Measurements from ENCODE around the gene EXO5. TPM values are rescaled to one million over a fixed set of nuclear protein-coding genes. Genes with fewer than 3 reads are reported as not detected.
A peak's percentile ranks its signal among the peaks of the same experiment; 100 is the strongest.
"Not testable (repeated sequence)": the region's sequence is repeated elsewhere in the genome, so short reads cannot be mapped to it uniquely, and the experiment has no call there.

EXO5 gene, protein sequence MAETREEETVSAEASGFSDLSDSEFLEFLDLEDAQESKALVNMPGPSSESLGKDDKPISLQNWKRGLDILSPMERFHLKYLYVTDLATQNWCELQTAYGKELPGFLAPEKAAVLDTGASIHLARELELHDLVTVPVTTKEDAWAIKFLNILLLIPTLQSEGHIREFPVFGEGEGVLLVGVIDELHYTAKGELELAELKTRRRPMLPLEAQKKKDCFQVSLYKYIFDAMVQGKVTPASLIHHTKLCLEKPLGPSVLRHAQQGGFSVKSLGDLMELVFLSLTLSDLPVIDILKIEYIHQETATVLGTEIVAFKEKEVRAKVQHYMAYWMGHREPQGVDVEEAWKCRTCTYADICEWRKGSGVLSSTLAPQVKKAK
- total RNA-seq, result 5.4 and 6.0 TPM in 2 replicates

DNA sequence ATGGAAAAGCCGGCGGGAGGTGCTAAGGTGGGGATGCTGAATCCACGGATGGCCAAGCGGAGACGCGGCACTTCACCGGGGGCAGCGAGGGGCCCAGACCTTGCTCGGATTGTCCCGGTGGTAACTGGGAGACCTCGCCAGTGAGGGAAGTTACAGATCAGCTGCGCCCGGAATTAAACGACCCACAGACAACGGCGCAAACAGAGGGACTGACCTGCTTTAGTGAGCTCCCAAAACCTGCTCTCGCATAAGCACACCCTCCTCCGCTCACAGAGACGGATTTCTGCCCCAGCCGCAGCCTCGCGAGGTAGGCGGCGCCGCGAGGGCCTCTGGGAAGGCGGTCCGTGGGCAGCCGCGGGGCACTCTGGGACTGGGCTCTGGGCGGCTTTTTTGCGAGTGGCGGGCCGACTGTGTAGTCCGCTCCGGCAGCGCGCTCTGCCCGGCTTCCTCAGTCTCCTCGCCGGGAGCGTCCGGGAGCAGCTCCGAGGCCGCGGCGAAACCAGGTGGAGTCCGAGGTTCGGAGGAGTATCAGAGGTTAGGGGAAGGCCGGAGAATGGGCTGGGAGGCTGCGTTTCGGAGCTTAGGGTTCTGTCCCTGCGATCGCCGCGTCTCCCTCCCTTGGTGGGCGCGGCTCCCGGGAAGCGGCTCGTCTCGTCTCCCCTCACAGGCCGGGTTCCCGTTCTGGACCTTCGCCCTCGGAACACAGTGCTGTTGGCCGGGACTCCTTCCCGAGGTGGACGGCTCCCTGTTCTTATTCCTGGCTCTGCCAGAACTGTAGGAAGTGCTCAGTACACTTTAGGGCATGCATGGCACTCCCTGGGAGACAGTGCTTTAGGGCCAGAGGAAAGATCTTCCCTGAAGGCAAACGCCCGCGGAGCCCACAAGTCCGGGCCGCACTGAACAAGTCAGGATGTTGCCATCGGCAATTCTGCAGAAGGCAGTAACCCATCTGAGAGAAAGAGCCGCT lies at the start of gene EXO5:
Gene EXO5, plus strand, starts transcription at position 393 of the 967 bp plus-strand sequence. CDS start 5,778 bp downstream, outside the sequence.
- DNase-seq (ENCODE audit: low read depth in 2 of 2), result peak; percentile 82 to 84

DNA sequence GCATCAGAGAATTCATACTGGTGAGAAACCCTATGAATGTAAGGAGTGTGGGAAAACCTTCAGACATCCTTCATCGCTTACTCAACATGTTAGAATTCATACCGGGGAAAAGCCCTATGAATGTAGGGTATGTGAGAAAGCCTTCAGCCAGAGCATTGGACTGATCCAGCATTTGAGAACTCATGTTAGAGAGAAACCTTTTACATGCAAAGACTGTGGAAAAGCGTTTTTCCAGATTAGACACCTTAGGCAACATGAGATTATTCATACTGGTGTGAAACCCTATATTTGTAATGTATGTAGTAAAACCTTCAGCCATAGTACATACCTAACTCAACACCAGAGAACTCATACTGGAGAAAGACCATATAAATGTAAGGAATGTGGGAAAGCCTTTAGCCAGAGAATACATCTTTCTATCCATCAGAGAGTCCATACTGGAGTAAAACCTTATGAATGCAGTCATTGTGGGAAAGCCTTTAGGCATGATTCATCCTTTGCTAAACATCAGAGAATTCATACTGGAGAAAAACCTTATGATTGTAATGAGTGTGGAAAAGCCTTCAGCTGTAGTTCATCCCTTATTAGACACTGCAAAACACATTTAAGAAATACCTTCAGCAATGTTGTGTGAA lies 45.5 kb upstream of the EXO5 start:
- no peak for DNase-seq (ENCODE audit: low read depth in 2 of 2)

DNA sequence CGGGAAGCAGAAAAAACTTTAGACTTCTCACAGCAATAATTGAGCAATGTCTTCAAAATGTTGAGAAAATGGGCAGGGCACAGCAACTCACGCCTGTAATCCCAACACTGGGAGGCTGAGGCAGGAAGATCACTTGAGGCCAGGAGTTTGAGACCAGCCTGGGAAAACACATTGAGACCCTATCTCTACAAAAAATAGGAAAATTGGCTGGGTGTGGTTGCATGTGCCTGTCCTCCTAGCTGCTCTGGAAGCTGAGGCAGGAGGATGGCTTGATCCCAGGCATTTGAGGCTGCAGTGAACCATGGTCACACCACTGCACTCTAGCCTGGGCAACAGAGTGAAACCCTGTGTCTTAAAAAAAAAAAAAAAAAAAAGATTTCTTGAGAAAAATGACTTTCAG lies 39.2 kb upstream of the EXO5 start:
- DNase-seq (ENCODE audit: low read depth in 2 of 2), result no peak

DNA sequence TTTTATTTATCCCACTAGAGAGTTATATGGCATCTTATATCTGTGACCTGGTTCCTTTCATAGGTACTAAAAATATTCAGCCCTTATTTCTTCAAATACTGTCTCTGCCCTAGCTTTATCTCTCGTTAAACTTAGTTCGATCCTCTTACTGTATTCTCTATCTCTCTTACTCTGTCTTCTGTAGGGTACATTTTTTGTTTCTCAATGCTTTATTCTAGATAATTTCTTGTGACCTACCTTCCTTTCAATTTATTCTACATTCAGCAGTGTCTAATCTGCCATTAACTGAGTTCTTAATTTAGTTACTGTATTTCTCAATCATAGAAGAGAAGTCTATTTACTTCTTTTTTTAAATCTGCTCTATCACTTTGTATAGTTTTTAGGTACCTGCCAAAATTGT lies 33.3 kb upstream of the EXO5 start:
- no peak for DNase-seq (ENCODE audit: low read depth in 2 of 2)

DNA sequence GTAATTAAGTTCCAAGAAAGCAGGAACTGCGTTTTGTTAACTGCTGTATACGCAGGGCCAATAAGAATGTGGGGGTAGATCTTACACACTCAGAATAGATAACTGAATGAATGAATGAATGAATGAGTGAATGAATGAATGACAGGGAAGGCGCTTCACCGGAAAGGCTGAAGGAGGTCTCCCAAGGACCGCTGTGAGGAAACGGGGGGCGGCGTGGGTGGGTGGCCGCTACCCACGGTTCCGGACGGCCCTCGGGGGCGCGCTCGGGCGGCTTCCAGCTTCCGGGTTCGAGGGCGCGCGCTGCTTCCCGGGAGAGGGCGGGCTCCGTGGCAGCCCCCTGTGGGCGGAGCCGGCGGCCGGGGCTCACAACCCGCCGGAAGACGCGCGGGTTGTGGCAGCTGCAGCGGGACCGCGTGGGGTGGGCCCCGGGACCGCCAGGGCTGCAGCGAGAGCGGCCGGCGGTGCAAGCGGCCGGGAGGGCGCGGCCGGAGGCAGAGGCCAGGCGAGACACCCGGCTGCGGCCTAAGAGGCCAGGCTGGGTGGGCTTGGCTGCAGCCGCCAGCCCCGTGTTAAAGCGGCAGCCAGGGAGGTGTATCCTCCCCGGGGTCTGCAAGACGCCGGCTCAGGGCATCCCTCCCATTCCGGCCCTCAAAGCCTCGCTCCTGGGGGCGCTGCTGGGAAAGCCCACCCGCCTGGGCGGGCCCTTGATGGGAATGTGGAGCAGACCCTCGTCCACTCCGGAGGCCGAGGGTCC lies 31.5 kb upstream of the EXO5 start, which contains the start of gene ZFP69:
Gene ZFP69, plus strand, starts transcription at position 367 of the 754 bp plus-strand sequence. CDS start 2,072 bp downstream, outside the sequence.
- DNase-seq (ENCODE audit: low read depth in 2 of 2), result peak; percentile 46 to 65

DNA sequence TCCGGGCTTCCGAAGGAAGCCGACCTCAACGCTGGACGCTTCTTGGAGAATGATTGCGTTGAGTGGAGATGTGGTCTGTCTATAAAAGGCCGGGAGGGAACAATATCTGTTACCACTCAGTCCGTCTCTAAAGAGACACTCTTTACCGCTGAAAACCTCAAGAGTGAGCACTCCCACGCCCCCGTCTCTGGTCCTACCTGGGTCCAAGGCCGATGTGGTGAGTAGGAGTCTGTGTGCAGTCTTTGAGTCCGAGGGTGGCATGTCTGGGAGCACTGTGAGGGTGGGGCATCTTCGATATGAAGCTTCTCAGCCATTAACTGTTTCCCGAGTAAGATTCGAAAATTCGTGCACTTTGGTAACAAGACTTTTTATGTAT lies 30.9 kb upstream of the EXO5 start:
- DNase-seq (ENCODE audit: low read depth in 2 of 2), result peak in 1 of 2 donors; percentile 7

DNA sequence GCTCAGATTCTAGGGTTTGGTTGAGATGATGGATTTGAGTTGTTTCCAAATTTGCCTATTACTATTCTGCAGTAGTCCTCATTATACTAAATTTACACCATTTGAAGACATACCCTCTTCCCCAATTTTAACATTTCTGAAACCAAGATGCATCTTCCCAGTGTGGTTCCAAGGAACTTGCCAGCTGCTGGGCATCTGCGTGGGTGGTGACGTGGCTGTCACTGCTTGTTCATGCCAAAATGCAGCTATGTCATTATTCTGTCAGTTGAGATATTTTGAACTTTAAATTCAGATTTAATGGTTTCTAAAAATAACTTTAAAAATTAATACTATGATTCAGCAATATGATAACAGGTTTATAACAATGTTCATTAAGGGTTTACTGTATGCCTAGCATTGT lies 30.3 kb upstream of the EXO5 start:
- no peak for DNase-seq (ENCODE audit: low read depth in 2 of 2)

DNA sequence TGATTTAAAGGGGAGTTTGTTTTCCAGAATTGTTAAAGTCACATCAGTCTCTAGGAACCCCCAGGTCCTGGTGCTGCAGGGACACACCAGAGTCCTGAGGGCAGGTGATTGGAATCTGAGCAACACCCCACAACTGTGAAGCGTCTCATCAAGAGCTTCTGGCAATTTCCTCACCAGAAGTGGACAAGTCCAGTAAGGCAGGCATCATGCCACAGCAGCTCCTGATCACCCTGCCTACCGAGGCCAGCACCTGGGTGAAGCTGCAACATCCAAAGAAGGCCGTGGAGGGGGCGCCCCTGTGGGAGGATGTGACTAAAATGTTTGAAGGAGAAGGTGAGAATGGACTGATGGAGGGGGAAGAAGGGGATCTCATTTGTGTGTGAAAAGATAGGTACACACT lies 29.4 kb upstream of the EXO5 start:
- no peak for DNase-seq (ENCODE audit: low read depth in 2 of 2)

DNA sequence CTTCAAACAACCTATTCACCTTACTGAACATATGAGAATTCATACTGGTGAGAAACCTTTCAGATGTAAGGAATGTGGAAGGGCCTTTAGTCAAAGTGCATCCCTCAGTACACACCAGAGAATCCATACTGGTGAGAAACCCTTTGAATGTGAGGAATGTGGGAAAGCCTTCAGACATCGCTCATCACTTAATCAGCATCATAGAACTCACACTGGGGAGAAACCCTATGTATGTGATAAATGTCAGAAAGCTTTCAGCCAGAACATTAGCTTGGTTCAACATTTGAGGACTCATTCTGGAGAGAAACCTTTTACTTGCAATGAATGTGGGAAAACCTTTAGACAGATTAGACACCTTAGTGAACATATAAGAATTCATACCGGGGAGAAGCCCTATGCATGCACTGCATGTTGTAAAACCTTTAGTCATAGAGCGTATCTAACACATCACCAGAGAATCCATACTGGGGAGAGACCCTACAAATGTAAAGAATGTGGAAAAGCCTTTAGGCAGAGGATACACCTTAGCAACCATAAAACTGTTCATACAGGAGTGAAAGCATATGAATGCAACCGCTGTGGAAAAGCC lies 13.2 kb upstream of the EXO5 start:
- DNase-seq (ENCODE audit: low read depth in 2 of 2), result no peak

DNA sequence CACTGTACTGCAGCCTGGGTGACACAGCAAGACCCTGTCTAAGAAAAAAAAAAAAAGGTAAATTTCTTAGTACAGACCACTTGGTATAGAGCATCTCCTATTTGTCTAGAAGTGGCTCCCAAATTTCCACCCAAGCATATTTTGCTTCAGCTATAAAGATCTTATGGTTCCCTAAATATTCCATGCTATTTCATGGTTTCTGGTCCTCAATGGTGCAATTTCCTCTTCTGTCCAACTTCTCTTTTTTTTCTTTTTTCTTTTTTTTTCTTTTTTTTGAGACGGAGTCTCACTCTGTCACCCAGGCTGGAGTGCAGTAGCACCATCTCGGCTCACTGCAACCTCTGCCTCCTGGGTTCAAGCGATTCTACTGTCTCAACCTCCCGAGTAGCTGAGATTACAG lies 5.9 kb upstream of the EXO5 start:
- DNase-seq (ENCODE audit: low read depth in 2 of 2), result not testable (repeated sequence)

DNA sequence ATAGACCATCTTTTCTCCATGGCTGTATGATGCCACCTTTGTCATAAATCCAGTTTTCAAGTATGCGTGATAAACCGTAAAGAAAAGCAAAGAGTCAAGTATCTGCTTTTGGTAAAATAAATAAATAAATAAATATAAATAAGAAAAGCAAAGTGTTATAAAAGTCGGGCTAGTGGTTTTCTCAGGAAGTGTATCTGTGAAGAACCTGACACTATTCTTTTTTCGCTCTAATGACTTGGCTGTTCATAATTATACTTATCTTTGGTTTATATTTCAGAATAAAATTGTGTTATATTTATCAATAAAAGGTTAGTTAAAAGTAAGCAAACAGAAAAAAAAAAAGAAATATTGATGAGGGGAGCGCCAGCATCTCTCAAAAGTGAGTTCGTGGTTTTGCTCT lies 594 bp upstream of the EXO5 start:
- no peak for DNase-seq (ENCODE audit: low read depth in 2 of 2)

DNA sequence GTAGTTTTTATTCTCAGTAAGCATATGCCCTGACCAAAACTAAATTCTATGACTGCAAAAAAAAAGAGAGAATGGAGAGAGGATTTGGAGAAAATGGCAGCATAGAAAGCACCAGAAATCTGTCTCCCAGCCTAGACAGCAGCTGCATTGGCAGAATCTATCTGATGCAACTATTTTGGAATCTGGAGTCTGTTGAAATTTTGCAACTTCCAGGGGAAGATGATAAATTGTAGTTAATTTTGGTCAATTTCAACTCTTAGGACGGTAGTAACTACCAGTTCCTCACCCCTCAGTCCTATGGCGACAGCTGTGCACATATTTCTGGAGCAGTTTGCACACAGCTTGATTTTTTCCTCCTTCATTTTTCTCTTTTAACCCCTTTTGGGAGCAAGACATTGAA lies 10.9 kb downstream of the EXO5 start:
- DNase-seq (ENCODE audit: low read depth in 2 of 2), result no peak

DNA sequence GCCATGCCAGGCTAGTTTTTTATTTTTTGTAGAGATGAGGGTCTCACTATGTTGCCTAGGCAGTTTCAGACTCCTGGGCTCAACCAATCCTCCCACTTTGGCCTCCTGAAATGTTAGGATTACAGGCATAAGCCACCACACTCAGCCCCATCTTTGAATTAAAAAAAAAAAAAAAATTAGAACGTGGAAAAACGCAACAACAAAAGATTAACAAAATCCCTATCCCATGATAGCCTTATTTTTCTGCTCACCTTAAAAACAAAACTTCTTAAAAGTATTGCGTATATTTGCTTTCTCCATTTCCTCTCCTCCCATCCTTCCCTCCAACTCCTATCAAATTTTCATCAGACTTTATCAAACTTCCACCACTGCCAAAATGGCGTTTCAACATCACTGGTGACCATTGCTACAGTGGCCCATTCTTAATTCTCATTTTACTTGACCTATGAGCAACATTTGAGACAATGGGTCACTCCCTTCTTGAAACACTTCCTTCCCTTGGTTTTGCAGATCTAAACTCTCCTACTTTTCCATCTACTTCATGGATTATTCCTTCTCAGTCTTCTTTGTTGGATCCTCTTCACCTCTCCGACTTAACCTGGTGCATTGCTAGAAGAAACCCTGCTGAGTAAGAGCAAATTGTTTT lies 22.3 kb downstream of the EXO5 start:
- DNase-seq (ENCODE audit: low read depth in 2 of 2), result peak; percentile 23 to 47

DNA sequence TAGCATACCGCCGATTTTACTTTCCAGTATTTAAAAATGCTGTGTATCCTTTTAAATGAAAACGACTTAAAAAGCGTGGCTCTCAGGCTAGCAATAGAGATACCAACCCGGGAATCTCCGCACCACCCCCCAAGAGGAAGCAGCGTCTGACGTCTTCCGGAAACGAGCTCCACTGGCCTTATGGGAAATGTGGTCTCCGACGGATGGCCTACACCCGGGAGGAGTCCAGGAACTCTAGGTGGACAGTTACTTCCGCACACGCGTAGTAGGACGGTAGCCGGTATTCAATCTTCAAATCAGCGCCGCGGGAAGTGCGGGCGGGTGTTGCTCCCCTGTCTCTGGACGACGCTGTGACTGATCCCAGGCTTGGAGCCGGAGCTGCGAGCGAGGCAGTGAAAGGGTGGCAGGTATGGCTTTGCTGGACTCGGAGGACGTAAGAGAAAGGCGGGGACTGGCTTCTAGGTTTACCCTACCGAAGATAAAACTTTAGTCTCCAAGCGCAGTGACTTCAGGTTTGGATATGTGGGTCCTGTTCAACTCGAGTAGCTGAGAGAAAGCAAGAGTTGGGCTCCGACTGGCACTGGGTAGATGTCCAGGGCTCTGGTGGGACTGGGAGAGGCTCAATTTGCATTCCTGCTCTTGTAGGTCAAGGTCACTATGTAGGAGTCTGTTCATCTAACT lies 23.0 kb downstream of the EXO5 start, which contains the start of gene ZNF684:
Gene ZNF684, plus strand, starts transcription at position 257 of the 681 bp plus-strand sequence. CDS start 1,530 bp downstream, outside the sequence.
- DNase-seq (ENCODE audit: low read depth in 2 of 2), result peak; percentile 95 to 96

DNA sequence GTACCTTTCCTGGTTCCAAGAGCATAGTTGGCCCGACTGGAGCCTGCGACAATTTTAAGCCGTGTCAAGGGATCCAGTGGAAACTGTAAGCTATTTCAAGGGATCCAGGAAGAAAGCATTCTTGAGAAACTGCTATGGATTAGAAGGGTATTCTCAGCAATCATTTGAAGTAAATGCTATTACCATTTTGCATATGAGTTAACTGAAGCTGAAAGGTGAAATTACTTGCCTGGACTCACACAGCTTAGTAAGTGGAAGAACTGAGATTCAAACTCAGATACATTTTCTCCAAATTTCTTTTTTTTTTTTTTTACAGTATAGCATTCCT lies 23.5 kb downstream of the EXO5 start:
- no peak for DNase-seq (ENCODE audit: low read depth in 2 of 2)

DNA sequence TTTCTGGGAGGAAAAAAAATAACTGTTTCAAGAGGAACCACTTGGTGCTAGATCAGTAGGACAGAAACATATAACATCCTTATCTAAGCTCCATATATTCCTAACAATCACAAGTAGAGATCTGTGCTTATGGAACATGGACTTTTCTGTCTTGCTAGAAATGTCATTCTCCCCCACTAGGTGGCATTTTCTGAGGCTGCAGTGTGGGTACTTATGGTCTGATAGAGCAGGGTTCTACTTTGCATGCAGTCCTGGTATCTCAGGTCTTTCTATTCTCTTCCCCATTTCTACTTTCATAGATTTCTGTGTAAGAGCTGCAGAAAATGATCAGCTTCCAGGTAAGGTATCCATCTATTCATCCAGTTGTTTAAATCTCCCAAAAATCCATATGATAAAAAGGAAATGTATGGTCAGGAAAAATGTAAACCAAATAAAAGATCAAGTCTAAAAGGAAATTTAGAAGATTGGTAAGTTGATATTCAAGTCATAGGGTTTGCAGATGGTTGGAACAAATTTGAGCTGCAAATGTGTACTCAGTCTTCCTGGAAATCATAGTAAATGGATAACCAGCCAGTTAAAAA lies 24.4 kb downstream of the EXO5 start:
- DNase-seq (ENCODE audit: low read depth in 2 of 2), result peak; percentile 70 to 76

DNA sequence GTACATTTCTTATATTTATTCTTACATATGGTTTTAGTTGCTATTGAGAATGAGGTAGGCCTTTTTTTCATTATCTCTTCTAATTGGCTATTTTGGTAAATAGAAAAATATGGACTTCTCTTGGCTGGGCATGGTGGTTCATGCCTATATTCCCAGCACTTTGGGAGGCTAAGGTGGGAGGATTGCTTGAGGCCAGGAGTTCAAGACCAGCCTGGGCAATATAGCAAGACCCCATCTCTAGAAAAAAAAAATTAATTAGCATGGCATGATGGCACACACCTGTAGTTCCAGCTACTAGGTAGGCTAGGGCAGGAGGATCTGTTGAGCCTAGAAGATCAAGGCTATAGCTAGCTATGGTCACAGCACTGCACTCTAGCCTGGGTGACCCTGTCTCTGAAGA lies 26.0 kb downstream of the EXO5 start:
- no peak for DNase-seq (ENCODE audit: low read depth in 2 of 2)

DNA sequence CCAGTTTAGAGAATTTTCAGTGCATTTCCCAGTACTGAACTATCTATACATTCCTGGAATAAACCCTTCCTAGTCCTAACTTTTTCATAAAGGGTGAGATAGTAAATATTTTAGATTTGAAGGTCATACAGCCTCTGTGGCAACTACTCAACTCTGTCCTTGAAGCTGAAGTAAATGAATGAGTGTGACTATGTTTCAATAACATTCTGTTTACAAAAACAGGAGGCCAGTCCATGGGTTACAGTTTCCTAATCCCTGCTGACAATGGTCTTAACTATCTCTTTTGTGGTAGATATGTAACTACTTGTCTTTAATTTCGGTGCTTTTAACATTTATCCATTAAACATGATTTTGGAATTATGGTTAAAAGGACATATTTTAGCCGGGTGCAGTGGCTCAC lies 27.2 kb downstream of the EXO5 start:
- DNase-seq (ENCODE audit: low read depth in 2 of 2), result no peak

DNA sequence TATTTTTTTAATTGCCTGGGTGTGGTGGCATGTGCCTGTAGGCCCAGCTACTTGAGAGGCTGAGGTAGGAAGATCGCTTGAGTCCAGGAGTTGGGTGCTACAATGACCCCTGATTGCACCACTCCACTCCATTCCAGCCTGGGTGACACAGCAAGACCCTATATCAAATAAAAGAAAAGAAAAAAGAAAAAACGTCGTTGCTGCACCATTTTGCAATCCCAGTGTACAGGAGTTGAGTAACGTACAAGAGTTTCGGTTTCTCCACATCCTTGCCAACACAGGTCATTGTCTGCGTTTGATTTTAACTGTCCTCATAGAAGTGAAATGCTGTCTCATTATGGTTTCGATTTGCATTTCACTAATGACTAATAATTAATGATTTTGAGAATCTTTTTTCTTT lies 30.8 kb downstream of the EXO5 start:
- no peak for DNase-seq (ENCODE audit: low read depth in 2 of 2)
